ENCODE measurements around the gene CFAP100. TPM values are rescaled to one million over a fixed set of nuclear protein-coding genes. Genes with fewer than 3 reads are reported as not detected.

Gene CFAP100
- polyA plus RNA-seq, 1 experiment, result not detected

- Histone ChIP-seq H3K9me3 (ENCODE audit: control insufficient read depth, insufficient read depth, low read length) (no peaks in the 10 kb centered on the region; the same call in 1 of the 2 replicates), H3K27me3 (ENCODE audit: control insufficient read depth, insufficient read depth, low read length) (peaks cover 15% of the 10 kb centered on the region), H3K27ac (ENCODE audit: low read depth, low read length) (no peak overlapping the region), H3K4me3 (ENCODE audit: low read depth, low read length) (no peak overlapping the region)
- DNase-seq (ENCODE audit: low read depth, low spot score), result no peak
- TF ChIP-seq CTCF (IDR thresholded peaks at IDR 0.05; ENCODE audit: low read depth, low read length), result no peak
- CTCF ChIA-PET, result interaction anchor here (0.5 to 1.7 kb wide), 2 partner anchors 13 to 130 kb away, joined by 4 to 6 read pairs; no protein-coding TSS in a partner anchor
- POLR2A ChIA-PET, result no interaction called here
Measured at GRCh38 chr3:126375835-126376331, 18.8 kb upstream of the CFAP100 start.

- ChIA-PET CTCF (interaction anchor here (0.5 to 1.7 kb wide), 2 partner anchors 12 to 130 kb away, joined by 4 to 6 read pairs; no protein-coding TSS in a partner anchor), POLR2A (no interaction called here)
- no peaks in the 10 kb centered on the region; the same call in 1 of the 2 replicates for H3K9me3 ChIP-seq (ENCODE audit: control insufficient read depth, insufficient read depth, low read length)
- no peak overlapping the region for H3K4me3 ChIP-seq (ENCODE audit: low read depth, low read length)
- H3K27me3 ChIP-seq (ENCODE audit: control insufficient read depth, insufficient read depth, low read length), result peaks cover 16% of the 10 kb centered on the region
- no peak for DNase-seq (ENCODE audit: low read depth, low spot score)
- H3K27ac ChIP-seq (ENCODE audit: low read depth, low read length), result no peak overlapping the region
- TF ChIP-seq CTCF (IDR thresholded peaks at IDR 0.05; ENCODE audit: low read depth, low read length), result no peak
Measured at GRCh38 chr3:126376444-126376843, 18.3 kb upstream of the CFAP100 start.

DNA sequence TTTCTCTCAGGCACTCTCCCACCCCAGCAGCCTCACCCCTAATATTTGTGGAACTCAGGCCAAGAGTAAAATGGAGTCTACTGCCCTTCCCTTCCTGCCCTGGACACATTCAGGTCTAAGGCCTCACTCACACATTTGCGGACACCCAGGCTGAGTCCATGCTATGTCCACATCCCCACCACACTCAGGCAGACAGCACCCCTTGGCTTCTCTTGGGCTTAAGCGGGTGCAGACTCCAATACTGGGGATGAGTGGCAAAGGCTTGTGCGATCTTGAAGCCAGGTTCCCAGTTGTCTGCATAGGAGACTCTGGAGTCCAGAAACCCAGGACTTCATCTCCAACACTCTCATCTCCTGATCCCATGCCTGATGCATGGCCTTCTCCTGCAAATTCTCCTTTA is 17.5 kb upstream of the CFAP100 start:
- peaks cover 18% of the 10 kb centered on the region for H3K27me3 ChIP-seq (ENCODE audit: control insufficient read depth, insufficient read depth, low read length)
- DNase-seq (ENCODE audit: low read depth, low spot score), result no peak
- no peak overlapping the region for H3K4me3 ChIP-seq (ENCODE audit: low read depth, low read length)
- TF ChIP-seq CTCF (IDR thresholded peaks at IDR 0.05; ENCODE audit: low read depth, low read length), result no peak
- ChIA-PET CTCF (interaction anchor here (1.7 kb wide), 1 partner anchor 131 kb away, joined by 6 read pairs; no protein-coding TSS in a partner anchor), POLR2A (no interaction called here)
- H3K27ac ChIP-seq (ENCODE audit: low read depth, low read length), result no peak overlapping the region
- H3K9me3 ChIP-seq (ENCODE audit: control insufficient read depth, insufficient read depth, low read length), result no peaks in the 10 kb centered on the region; the same call in 1 of the 2 replicates

DNA sequence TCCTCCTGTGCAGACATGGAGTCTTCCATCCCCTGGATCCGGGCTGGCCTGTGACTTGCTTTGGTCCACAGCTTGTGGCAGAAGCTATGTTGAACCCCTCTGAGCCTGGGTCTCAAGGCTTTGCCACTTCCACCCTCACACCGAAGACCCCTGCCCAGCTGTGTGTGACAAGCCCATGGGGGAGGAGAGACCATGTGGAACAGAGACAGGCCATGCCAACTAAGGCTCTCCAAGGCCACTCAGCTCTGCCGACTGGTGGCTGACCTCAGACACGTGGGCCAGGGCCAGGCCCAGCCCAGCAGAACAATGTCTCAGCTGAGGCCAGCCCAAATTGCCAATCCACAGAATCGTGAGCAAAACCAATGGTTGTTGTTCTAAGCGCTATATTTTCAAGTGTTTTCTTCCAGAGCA is 16.4 kb upstream of the CFAP100 start:
- no peak overlapping the region for H3K27ac ChIP-seq (ENCODE audit: low read depth, low read length)
- CTCF ChIA-PET, result interaction anchor here (0.7 to 1.6 kb wide), 3 partner anchors 10 to 119 kb away, joined by 3 to 4 read pairs (median 3); no protein-coding TSS in a partner anchor
- H3K9me3 ChIP-seq (ENCODE audit: control insufficient read depth, insufficient read depth, low read length), result no peaks in the 10 kb centered on the region; the same call in 1 of the 2 replicates
- POLR2A ChIA-PET, result no interaction called here
- no peak for TF ChIP-seq CTCF (IDR thresholded peaks at IDR 0.05; ENCODE audit: low read depth, low read length)
- DNase-seq (ENCODE audit: low read depth, low spot score), result no peak
- H3K27me3 ChIP-seq (ENCODE audit: control insufficient read depth, insufficient read depth, low read length), result peaks cover 18% of the 10 kb centered on the region
- no peak overlapping the region for H3K4me3 ChIP-seq (ENCODE audit: low read depth, low read length)

DNA sequence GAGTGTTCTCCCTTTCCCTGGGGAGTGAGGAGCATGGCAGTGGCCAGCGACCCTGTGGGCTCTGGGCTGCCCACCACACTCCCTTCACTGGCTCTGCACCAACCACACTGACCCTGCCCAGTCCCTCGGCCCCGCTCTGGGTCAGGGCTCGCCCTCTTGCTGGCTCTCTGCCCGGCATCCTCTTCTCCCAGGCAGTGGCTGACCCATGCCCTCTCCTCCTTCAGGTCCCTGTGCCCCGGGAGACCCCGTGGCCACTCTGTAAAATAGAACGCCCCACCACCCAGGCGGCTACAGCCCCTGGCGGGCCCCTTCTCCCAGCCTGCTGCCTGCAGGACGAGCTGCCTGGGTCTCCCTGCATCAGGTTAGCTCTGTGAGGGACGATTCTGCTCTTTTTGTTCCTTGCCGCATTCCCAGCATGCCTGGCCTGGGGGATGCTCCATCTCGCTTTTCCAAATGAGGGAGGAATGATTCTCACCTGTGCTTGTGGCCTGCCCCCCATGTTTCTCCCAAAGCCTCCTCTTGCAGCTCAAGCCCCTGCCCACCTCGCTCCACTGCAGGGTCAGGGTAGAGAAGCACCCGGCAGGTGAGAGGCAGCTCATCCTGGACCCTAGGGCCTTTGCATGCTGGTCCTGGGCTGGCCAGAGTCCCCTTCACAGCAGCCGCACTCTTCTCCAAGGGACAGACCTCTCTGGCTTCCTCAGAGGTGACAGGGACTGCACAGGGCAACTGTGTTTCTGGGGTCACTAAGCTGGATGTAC is 14.5 kb upstream of the CFAP100 start:
- no peak overlapping the region for H3K4me3 ChIP-seq (ENCODE audit: low read depth, low read length)
- peaks cover 18% of the 10 kb centered on the region for H3K27me3 ChIP-seq (ENCODE audit: control insufficient read depth, insufficient read depth, low read length)
- ChIA-PET CTCF (interaction anchor here (0.9 to 1.9 kb wide), 4 partner anchors 9 to 181 kb away, joined by 3 to 6 read pairs (median 4); no protein-coding TSS in a partner anchor), POLR2A (interaction anchor here (0.6 kb wide), 1 partner anchor 36 kb away, joined by 4 read pairs; no protein-coding TSS in a partner anchor)
- TF ChIP-seq CTCF (IDR thresholded peaks at IDR 0.05; ENCODE audit: low read depth, low read length), result no peak
- no peak for DNase-seq (ENCODE audit: low read depth, low spot score)
- H3K9me3 ChIP-seq (ENCODE audit: control insufficient read depth, insufficient read depth, low read length), result no peaks in the 10 kb centered on the region; the same call in 1 of the 2 replicates
- H3K27ac ChIP-seq (ENCODE audit: low read depth, low read length), result no peak overlapping the region

Data from AG04450 (cell line).